T-helper 2 cell treated with Interferon-gamma antibody and Interleukin-4, amounts not matched to agents 5 μg/mL and 100 μg/mL, for 36 hours (primary cell): ENCODE measurements around the gene NCR3LG1.

ENCODE experiments used
- DNase-seq: peaks from one replicate; pipeline ENCODE4 v3.0.0; 2021; ENCODE audit warnings: low spot score
- H3K27ac Mint-ChIP-seq: one replicate; pipeline ENCODE4 v1.8.0; 2021; ENCODE audit warnings: mild to moderate bottlenecking, mixed read lengths
- H3K27me3 Mint-ChIP-seq: one replicate; pipeline ENCODE4 v1.8.0; 2021; ENCODE audit warnings: low read depth, mixed read lengths
- H3K36me3 Mint-ChIP-seq: one replicate; pipeline ENCODE4 v1.8.0; 2021; ENCODE audit warnings: low read depth, mixed read lengths
- H3K4me1 Mint-ChIP-seq: one replicate; pipeline ENCODE4 v1.8.0; 2021; ENCODE audit warnings: low read depth, mixed read lengths
- H3K4me3 Mint-ChIP-seq: one replicate; pipeline ENCODE4 v1.8.0; 2022; ENCODE audit warnings: mild to moderate bottlenecking, moderate library complexity, mixed read lengths
- H3K9me3 Mint-ChIP-seq: one replicate; pipeline ENCODE4 v1.8.0; 2021; ENCODE audit warnings: mixed read lengths

Gene NCR3LG1, protein sequence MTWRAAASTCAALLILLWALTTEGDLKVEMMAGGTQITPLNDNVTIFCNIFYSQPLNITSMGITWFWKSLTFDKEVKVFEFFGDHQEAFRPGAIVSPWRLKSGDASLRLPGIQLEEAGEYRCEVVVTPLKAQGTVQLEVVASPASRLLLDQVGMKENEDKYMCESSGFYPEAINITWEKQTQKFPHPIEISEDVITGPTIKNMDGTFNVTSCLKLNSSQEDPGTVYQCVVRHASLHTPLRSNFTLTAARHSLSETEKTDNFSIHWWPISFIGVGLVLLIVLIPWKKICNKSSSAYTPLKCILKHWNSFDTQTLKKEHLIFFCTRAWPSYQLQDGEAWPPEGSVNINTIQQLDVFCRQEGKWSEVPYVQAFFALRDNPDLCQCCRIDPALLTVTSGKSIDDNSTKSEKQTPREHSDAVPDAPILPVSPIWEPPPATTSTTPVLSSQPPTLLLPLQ

DNA sequence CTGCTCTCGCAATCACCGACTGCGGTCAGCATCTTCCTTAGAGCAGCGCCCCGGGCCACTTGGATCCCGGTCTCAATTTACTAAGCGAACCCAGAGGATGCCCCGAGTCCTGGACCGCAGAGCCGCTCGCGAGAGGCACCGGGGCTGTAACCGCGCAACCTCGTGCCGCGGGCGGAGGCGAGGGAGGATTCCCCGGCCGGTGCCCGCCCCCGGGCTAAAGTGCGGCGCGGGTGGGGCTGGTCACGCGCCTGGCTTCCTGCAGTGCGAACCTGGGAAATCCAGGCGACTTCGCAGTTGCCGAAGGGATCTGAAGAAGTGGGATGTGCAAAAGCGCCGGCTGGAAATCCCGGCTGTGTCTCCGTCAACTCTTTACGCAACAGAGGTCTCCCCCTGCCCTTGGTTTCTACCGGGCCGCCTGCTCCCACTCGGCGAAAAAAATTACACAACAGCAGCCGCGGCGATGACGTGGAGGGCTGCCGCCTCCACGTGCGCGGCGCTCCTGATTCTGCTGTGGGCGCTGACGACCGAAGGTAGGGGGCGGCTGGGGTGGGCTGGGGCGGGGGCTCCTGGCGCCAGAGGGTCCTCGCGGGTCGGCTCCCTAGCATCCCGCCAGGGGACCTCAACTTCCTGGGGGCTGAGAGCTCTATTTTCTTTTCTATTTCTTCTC lies at the start of gene NCR3LG1:
TSS of gene NCR3LG1 (plus strand) at position 291 of the 667 bp plus-strand sequence. CDS start at position 461, 170 bp downstream.
- Mint-ChIP-seq H3K27me3 (peaks cover 37% of the 10 kb centered on the region), H3K9me3 (peaks cover 3% of the 10 kb centered on the region), H3K36me3 (peaks cover 23% of the 10 kb centered on the region), H3K27ac (peak within 1 kb of the TSS; percentile 81), H3K4me1 (peaks cover 34% of the 10 kb centered on the region), H3K4me3 (peak within 1 kb of the TSS; percentile 88)
- peak; percentile 69 for DNase-seq

DNA sequence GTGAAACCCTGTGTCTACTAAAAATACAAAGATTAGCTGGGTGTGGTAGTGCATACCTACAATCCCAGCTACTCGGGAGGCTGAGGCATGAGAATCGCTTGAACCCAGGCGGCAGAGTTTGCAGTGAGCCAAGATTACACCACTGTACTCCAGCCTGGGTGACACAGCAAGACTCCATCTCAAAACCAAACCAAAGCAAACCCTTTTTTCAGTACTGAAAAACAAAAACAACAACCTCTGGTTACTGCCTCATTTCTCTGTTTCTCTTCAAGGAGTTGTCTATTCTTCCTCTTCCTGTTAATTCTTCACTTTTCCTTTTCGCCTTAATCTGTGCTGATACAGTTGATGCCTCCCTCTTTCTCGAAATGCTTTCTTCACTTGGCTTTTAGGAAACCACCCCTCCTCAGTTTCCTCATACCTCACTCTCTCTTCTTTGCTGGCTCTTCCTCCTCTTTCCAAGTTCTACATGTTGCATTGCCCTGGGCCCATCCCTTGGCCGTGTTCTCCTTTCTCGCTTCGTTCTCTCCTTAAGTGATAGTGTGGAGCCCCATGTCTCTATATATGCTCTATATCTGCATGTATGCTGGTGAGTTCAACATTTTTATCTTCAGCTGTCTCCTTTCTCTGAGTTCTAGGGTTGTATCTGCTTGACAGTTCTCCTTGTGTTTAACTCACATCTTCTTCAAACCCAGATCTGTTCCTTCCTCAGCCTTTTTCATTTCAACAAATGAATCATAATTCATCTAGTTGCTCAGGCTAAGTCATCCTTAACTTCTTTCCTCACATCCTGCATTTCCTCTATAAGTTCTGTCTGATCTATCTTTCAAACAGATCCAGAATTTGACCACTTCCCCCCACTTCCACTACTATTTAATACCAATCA lies 38.0 kb upstream of the NCR3LG1 start:
- peaks cover 24% of the 10 kb centered on the region for H3K36me3 Mint-ChIP-seq
- H3K27ac Mint-ChIP-seq: no peak overlapping the region
- H3K4me1 Mint-ChIP-seq: no peaks in the 10 kb centered on the region
- no peak overlapping the region for H3K4me3 Mint-ChIP-seq
- H3K9me3 Mint-ChIP-seq: no peaks in the 10 kb centered on the region
- DNase-seq: no peak
- no peaks in the 10 kb centered on the region for H3K27me3 Mint-ChIP-seq

DNA sequence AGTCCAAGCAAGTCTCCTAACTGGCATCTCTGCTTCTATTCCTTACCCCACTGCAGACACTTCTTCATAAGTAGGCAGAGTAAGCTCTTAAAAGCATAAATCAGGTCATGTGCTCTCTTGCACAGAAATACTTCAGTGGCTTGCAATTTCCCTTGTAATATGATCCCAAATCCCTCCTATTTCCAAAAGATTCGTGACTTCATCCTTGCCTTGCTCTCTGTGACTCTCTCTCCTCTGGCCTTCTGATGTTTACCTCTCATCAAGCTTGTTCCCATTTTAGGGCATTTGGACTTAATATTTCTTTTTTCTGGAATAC lies 37.4 kb upstream of the NCR3LG1 start:
- DNase-seq: no peak
- H3K9me3 Mint-ChIP-seq: no peaks in the 10 kb centered on the region
- no peak overlapping the region for H3K27ac Mint-ChIP-seq
- no peaks in the 10 kb centered on the region for H3K27me3 Mint-ChIP-seq
- H3K36me3 Mint-ChIP-seq: peaks cover 28% of the 10 kb centered on the region
- no peak overlapping the region for H3K4me3 Mint-ChIP-seq
- H3K4me1 Mint-ChIP-seq: no peaks in the 10 kb centered on the region

DNA sequence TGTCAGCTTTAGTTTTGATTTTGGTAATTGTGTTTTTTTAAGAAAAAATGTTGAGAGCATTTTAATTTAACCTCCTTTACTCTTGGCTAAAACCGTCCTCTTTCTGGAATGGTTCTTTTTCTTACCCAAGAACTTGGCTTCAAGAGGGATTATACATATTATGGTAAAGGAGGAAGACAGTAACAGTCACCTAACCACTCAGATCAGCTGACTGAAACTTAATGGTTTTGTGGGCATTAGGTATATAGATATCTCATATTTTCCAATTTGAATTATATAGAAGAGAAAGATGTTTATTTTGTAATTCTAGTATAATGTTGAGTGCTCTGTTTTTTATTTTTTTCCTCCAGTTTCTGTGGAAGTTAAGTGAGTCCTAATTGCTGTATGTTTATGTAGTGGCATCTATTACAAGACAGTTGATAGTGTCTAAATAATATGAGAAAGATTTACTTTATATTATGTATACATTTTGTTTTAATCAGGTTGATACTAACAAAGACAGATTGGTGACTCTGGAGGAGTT lies 36.6 kb upstream of the NCR3LG1 start:
- no peaks in the 10 kb centered on the region for H3K4me1 Mint-ChIP-seq
- H3K27me3 Mint-ChIP-seq: no peaks in the 10 kb centered on the region
- H3K4me3 Mint-ChIP-seq: no peak overlapping the region
- no peaks in the 10 kb centered on the region for H3K9me3 Mint-ChIP-seq
- DNase-seq: no peak
- no peak overlapping the region for H3K27ac Mint-ChIP-seq
- peaks cover 31% of the 10 kb centered on the region for H3K36me3 Mint-ChIP-seq

DNA sequence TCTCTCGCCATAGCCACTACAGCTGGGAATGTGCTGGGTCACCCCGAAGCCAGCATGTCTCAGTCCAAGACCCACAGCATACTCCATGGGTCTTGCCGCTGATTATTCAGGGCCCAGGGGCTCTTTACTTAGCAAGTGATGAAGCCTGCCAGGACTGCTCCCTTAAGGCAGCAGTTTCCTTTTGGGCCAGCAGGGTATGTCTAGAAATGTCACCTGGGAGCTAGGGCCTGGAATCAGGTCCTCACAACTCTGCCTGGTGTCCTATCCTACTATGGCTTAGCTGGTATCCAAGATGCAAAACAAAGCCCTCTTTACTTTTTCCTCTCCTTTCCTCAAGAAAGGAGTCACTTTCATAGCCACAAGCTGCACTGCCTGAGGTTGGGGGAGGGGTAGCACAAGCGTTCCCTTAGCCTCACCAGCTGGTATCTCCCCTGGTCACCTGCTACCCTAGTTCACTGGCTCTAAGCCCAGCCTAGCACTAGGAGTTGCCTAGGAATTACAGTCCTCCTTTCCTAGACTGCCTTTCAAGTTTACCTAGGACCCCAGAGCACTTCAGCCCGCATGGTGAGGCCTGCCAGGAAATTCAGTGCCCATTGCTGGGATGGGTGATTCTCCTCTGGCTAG lies 22.6 kb upstream of the NCR3LG1 start:
- Mint-ChIP-seq H3K27me3 (no peaks in the 10 kb centered on the region), H3K27ac (no peak overlapping the region), H3K36me3 (peaks cover 61% of the 10 kb centered on the region), H3K9me3 (no peaks in the 10 kb centered on the region), H3K4me1 (peaks cover 9% of the 10 kb centered on the region), H3K4me3 (no peak overlapping the region)
- DNase-seq: no peak

DNA sequence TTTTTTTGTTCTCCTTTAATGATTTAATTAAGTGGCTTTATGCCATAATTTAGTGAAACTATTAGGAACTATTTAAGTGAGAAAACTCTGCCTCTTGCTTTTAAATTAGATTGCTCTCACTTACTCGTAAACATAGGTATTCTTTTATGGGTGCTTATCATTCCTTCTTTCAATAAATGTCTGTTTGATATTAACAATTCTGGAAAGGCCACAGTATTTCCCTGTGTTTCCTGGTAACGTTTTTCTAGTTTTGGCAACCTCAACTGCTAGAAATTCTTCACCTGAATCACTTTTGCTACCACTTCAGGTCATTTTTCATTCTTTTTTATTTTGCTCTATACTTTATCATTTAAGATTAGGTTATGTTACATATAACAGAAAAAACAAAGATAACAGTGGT lies 19.9 kb upstream of the NCR3LG1 start:
- Mint-ChIP-seq H3K4me1 (peaks cover 9% of the 10 kb centered on the region), H3K27ac (no peak overlapping the region), H3K27me3 (no peaks in the 10 kb centered on the region), H3K4me3 (no peak overlapping the region), H3K9me3 (no peaks in the 10 kb centered on the region), H3K36me3 (peaks cover 50% of the 10 kb centered on the region)
- DNase-seq: no peak

DNA sequence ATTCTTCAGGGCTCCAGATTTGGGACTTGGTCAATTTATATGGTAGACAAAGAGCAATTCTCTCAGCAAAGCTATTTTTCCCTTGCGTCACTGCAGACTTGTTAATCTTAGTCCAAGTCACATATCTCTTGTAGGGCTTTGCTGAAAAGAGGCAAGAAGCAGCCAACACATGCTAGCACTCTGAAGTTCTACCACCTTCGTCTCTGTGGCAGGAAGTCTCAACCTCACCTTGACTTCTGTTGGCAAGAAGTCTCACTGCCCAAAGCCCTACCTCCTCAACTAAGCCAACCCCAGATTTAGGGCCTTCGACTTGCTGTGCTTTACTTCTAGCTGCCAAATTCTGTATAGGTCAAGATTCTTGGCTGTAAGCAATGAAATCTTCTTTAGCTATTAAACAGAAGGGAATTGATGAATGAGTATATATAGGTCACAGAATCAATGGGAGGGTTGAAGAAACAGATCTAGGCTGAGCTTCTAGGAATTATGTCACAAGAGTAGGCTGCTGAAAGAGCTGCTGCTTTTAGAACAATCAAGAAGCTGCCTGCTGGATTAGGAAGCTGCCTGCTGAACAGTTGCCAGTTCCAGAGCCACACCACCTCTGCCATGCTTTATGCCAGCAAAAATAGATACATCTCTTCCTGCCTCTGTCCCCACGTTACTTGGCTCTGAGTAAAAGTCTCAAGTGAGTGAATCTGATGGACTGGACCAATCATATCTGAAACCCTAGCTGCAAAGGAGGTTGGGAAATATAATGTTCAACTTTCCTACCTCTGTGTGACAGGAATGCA lies 17.6 kb upstream of the NCR3LG1 start:
- H3K27ac Mint-ChIP-seq: no peak overlapping the region

DNA sequence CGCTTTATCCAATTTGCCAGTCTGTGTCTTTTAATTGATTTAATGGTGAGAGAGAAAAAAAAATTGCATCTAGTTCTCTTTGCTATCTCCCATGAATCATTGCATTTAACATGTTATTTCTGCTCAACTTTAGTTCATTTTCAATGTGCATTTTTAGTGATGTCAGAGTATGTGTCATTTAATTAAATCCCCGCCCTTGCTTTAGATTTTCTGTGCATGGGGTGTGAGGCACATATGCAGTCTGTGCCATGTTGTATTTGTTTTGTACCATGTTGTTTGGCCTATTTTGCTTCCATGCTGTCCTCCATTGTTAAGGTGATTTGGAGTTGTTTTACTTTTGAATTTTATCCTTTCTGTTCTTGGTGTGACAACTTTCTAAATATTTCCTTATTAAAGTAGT lies 8.3 kb upstream of the NCR3LG1 start:
- no peaks in the 10 kb centered on the region for H3K4me1 Mint-ChIP-seq
- no peak for DNase-seq
- H3K27me3 Mint-ChIP-seq: no peaks in the 10 kb centered on the region
- no peaks in the 10 kb centered on the region for H3K9me3 Mint-ChIP-seq
- no peak overlapping the region for H3K27ac Mint-ChIP-seq
- H3K4me3 Mint-ChIP-seq: no peak overlapping the region
- H3K36me3 Mint-ChIP-seq: peaks cover 23% of the 10 kb centered on the region

More for the DNA sequence above, 17.6 kb upstream of the NCR3LG1 start:
- Mint-ChIP-seq H3K9me3 (no peaks in the 10 kb centered on the region), H3K4me3 (no peak overlapping the region), H3K4me1 (peaks cover 9% of the 10 kb centered on the region), H3K36me3 (peaks cover 41% of the 10 kb centered on the region), H3K27me3 (no peaks in the 10 kb centered on the region)
- no peak for DNase-seq

DNA sequence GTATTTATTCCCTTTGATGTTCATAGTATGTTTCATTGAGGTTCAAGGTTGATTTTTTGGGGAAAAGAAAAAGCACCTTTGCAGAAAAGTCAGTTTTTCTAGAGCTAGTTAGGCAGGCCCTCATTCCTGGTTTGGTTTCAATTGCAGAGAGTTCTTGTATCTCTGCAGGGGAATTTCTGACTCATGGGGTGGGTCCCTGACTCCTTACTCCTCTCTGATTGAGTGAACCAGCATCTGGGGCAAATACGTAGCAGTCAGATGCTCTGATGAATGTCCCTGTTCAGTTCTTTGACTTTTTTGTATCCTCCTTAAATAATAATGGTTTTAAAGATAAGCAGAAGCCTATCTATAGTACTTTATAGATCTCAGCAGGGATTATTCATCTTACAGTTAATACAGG lies 7.7 kb upstream of the NCR3LG1 start:
- Mint-ChIP-seq H3K27ac (no peak overlapping the region), H3K9me3 (no peaks in the 10 kb centered on the region), H3K4me1 (no peaks in the 10 kb centered on the region), H3K4me3 (no peak overlapping the region), H3K27me3 (no peaks in the 10 kb centered on the region), H3K36me3 (peaks cover 23% of the 10 kb centered on the region)
- DNase-seq: peak; percentile 48

DNA sequence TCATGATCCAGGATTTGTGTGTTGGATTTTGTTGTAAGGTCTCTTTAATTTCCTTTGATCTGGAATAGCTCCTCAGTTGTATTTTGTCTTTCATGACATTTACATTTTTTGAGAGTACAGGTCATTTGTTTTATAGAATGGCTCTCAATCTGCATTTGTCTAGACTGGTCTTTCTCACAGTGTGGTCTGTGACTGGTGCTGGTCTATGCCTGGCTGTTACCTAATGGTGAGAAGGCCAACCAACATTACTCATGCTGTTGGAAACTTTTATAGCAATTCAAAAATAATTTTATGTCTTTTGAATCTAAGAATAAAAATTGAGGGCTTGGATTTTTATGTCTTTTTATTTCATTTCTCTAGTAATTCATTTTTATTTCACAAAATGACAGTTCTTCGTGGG lies 3.9 kb upstream of the NCR3LG1 start:
- no peaks in the 10 kb centered on the region for H3K9me3 Mint-ChIP-seq
- H3K27ac Mint-ChIP-seq: no peak overlapping the region
- H3K27me3 Mint-ChIP-seq: peaks cover 19% of the 10 kb centered on the region
- H3K4me3 Mint-ChIP-seq: no peak overlapping the region
- peaks cover 25% of the 10 kb centered on the region for H3K36me3 Mint-ChIP-seq
- no peak for DNase-seq
- peaks cover 14% of the 10 kb centered on the region for H3K4me1 Mint-ChIP-seq

DNA sequence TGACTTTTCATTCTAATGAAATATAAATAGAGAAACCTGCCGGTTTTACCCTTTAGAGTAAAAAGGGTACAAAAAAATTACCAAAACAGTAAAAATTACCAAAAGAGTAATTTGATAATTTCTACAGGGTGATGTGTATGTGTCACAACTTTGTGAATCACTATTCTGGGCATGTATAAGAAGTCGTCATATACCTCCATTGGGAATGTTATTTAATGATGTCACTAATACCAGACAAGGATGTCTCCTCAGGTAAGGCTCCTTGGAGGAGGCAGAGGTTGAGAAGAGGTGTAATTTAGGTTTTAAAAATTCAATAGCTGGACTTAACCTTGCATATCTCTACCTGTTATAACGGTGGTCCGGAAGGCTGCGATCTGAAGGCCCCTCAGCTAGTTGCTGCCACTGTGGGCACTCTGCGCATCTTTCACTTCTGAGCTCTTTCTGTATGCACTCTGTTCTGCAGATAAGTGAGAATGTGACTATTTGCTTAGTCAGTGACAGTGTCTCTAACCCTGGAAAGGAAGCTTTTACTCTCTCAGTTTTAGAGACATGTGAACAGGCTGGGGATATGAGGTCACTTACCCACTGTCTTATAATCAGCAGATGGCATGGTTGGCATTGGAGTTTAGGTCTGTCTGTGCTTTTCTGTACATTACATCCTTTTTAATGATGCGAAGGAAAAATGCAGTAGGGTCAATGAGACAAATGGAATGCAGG lies 987 bp upstream of the NCR3LG1 start:
- H3K4me1 Mint-ChIP-seq: peaks cover 34% of the 10 kb centered on the region
- peaks cover 23% of the 10 kb centered on the region for H3K36me3 Mint-ChIP-seq
- no peak for DNase-seq
- H3K4me3 Mint-ChIP-seq: peak overlapping the region; percentile 88
- peaks cover 3% of the 10 kb centered on the region for H3K9me3 Mint-ChIP-seq
- H3K27me3 Mint-ChIP-seq: peaks cover 37% of the 10 kb centered on the region
- H3K27ac Mint-ChIP-seq: no peak overlapping the region

DNA sequence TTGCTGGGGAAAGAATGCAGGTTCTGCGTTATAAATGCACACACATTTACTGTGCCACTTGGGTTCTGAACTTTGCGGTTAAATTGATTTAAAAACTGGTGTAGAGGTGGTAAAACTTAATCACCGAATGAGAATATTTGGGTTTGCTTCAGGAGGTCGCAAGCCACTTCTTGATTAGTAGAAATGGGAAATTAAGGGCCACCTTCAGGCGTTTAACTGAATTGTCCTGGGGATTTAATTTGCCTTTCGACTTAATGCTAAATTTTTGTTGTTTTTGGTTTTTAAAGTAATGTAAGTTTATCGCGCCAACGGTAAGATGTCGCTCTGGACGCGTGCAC lies 459 bp upstream of the NCR3LG1 start:
- H3K27ac Mint-ChIP-seq: peak overlapping the region; percentile 12
- peak overlapping the region; percentile 88 for H3K4me3 Mint-ChIP-seq
- peaks cover 34% of the 10 kb centered on the region for H3K4me1 Mint-ChIP-seq
- H3K27me3 Mint-ChIP-seq: peaks cover 37% of the 10 kb centered on the region
- H3K9me3 Mint-ChIP-seq: peaks cover 3% of the 10 kb centered on the region
- DNase-seq: no peak
- peaks cover 23% of the 10 kb centered on the region for H3K36me3 Mint-ChIP-seq
